Posterior cingulate gyrus (tissue), 11 donors: Measurements from ENCODE around the gene LECT2.

Experiments used
- DNase-seq, 10 donors: peaks; one replicate each; pipeline versions ENCODE4 v3.0.0 to v3.0.0-alpha.2; 2020 to 2021; ENCODE audit warnings: mixed read lengths in 3 of 10
- intact Hi-C: fragments of 100-400 bp; cut with DNase I; formaldehyde crosslinking; loops from one replicate; pipeline ENCODE4 v1.15.1; 2023

Gene LECT2

GRCh38 chr5:135954899-135955298 lies at the start of gene LECT2:
Gene LECT2 (minus strand): TSS chr5:135954983. CDS start chr5:135954833, 150 bp downstream.
- intact Hi-C loops = no loop called here
- DNase-seq = no peak

GRCh38 chr5:136004436-136004835 lies 49.7 kb upstream of the LECT2 start:
- intact Hi-C loops = no loop called here
- DNase-seq = no peak

- DNase-seq = no peak
- intact Hi-C loops = no loop called here
Measured at GRCh38 chr5:136001466-136001981, 46.7 kb upstream of the LECT2 start.

- intact Hi-C loops = no loop called here
- no peak for DNase-seq
Measured at GRCh38 chr5:136000932-136001331, 46.1 kb upstream of the LECT2 start.

- intact Hi-C loops = no loop called here
- DNase-seq = no peak
Measured at GRCh38 chr5:136000147-136000546, 45.4 kb upstream of the LECT2 start.

- intact Hi-C loops = no loop called here
- DNase-seq = no peak
Measured at GRCh38 chr5:135999406-136000139, 44.8 kb upstream of the LECT2 start.

- intact Hi-C loops = no loop called here
Measured at GRCh38 chr5:135998889-135999288, 44.1 kb upstream of the LECT2 start.

GRCh38 chr5:135997673-135998335 lies 43.0 kb upstream of the LECT2 start:
- no peak for DNase-seq
- intact Hi-C loops = no loop called here

More at GRCh38 chr5:135998889-135999288, 44.1 kb upstream of the LECT2 start:
- no peak for DNase-seq

- no peak for DNase-seq
- intact Hi-C loops = no loop called here
Measured at GRCh38 chr5:135996611-135997010, 41.8 kb upstream of the LECT2 start.

GRCh38 chr5:135995976-135996375 lies 41.2 kb upstream of the LECT2 start:
- no peak for DNase-seq
- intact Hi-C loops = no loop called here

- no peak for DNase-seq
- intact Hi-C loops = no loop called here
Measured at GRCh38 chr5:135993880-135994636, 39.3 kb upstream of the LECT2 start.

GRCh38 chr5:135993335-135993879 lies 38.6 kb upstream of the LECT2 start:
- intact Hi-C loops = no loop called here
- DNase-seq = no peak

GRCh38 chr5:135991429-135991828 lies 36.6 kb upstream of the LECT2 start:
- intact Hi-C loops = no loop called here
- no peak for DNase-seq

GRCh38 chr5:135990528-135991255 lies 35.9 kb upstream of the LECT2 start:
- DNase-seq = peak in 1 of 10 donors; percentile 73

GRCh38 chr5:135989686-135990085 lies 34.9 kb upstream of the LECT2 start:
- intact Hi-C loops = no loop called here
- DNase-seq = no peak

More at GRCh38 chr5:135990528-135991255, 35.9 kb upstream of the LECT2 start:
- intact Hi-C loops = no loop called here

GRCh38 chr5:135988546-135988945 lies 33.8 kb upstream of the LECT2 start:
- DNase-seq = no peak
- intact Hi-C loops = no loop called here

- intact Hi-C loops = no loop called here
- DNase-seq = no peak
Measured at GRCh38 chr5:135986891-135987401, 32.2 kb upstream of the LECT2 start.

GRCh38 chr5:135986401-135986800 lies 31.6 kb upstream of the LECT2 start:
- no peak for DNase-seq
- intact Hi-C loops = no loop called here

- DNase-seq = no peak
- intact Hi-C loops = no loop called here
Measured at GRCh38 chr5:135985951-135986350, 31.2 kb upstream of the LECT2 start.

- DNase-seq = no peak
Measured at GRCh38 chr5:135980620-135981019, 25.8 kb upstream of the LECT2 start.

More at GRCh38 chr5:135980620-135981019, 25.8 kb upstream of the LECT2 start:
- intact Hi-C loops = no loop called here
